Fibroblast of gingiva (primary cell): ENCODE results near the gene CNTN6.

Source experiments
- DNase-seq: peaks from one replicate; pipeline ENCODE4 v3.0.0-alpha.2; 2011; ENCODE audit warnings: low read depth

The CNTN6 gene

DNA sequence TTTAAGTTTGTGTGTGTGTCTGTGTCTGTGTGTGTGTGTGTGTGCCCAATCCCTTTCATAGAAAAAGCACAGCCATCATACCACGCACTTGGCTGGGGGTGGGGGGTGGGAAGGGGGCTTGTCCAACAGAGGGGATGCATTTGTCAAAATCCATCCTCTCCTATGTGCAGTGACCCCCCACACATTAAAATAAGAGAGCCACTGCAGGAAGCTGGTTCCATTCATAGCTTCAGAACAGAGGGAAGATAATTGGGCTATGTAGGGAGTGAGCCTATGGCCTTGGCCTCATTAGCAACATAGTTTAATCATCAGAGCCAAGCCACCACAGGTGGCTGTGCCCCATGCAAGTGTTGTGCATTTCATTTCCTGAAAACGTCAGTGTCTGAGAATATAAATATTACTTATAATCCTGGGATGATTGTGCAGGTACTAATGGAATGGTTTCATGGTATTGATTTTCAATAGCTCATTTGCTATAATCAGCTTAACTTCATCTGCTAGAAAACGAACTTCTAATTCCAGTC is 330.8 kb downstream of the CNTN6 start:
- no peak for DNase-seq

DNA sequence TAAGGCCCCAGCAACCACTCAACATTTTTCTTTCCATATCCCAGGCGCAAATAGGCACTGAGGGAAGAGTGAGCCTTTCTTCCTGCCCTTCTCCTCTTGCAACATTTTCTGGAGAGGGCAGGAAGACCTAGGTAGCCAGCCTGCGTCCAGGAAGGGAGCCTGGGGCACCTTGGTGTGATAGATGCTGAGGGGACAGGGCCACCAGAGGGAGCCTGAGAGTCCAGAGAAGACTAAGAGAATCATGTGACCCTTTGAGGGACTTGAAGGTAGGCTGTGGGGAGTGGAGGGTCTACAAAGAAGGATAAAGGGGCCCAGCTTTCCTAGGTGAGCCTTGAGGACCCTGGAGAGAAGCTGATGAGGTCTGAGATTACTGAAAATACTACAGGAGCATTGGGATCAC is 346.6 kb downstream of the CNTN6 start:
- no peak for DNase-seq

DNA sequence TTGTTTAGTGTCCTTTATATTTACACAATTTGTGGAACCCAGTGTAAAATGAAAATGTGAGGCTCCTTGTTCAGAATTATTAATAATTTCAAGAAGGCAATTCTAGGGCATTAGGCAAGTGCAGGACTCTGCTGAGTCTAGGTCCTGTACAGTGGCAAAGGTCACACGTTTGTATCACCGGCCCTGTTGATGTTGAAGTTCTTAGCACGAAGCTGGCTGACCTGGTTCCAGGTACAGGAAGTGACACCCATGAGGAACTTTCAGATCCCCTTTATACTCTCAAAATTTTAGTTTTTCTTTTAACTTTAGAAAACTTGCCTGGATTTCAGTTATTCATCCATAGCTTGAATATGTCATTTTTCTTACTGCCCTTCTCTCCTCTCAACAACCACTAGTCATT is 349.4 kb downstream of the CNTN6 start:
- no peak for DNase-seq

- no peak for DNase-seq
Measured at GRCh38 chr3:1444195-1444594, 351.4 kb downstream of the CNTN6 start.

DNA sequence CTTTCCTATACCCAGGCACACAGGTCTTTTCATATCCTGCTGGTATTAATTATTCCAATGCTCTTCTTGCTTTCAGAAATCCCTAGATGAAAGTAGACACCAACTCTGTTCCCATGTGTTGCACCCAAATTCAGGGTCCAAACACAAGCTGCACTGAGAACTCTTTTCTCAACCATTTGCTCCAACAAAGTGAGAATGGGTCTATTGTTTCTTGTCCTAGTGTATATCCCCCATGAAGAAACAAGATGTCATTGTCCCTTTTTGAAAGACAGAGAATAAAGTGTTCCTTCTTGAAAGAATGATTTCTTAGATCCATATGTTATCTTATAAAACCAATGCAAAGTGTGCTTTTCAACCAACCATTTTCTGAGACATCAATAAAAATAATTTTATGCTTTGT is 353.7 kb downstream of the CNTN6 start:
- no peak for DNase-seq

DNA sequence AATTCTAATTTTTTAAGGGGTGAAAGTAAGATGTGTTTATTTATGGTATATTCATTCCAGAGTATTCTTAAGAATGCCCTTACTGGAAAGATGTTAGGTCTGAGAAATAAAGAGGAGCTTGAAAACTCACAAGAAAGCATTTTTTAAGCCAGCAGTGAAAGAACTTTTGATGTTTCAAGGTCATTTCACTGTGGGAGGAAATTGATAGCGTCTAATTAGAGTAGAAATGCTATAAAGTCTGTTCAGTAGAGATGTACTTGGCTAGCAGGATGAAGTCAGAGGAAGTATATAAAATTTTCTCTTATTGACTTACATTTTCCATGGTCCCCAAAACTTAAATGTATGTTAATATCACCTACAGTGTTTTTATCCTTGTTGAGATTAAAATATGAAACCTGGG is 354.6 kb downstream of the CNTN6 start:
- DNase-seq: no peak

GRCh38 chr3:1448443-1448842 is 355.6 kb downstream of the CNTN6 start:
- DNase-seq: no peak
